HepG2 (cell line): ENCODE data around the gene FSCN2. TPM values are rescaled to one million over a fixed set of nuclear protein-coding genes. Genes with fewer than 3 reads are reported as not detected.
A peak's percentile ranks its signal among the peaks of the same experiment; 100 is the strongest.

ENCODE experiments used
- CHD2 ChIP-seq: IDR thresholded peaks from 2 replicates; pipeline ENCODE4 v1.6.1; 2011; ENCODE audit warnings: low read depth, low read length, improper control_type of control experiment
- HDAC1 ChIP-seq: sonication (generic); formaldehyde crosslinking; IDR thresholded peaks from 2 replicates; pipeline ENCODE4 v1.5.1; 2020; ENCODE audit warnings: mild to moderate bottlenecking, missing genetic modification reagents
- KAT8 ChIP-seq: IDR thresholded peaks from 2 replicates; pipeline ENCODE4 v1.6.1; 2016; ENCODE audit warnings: missing genetic modification reagents, missing compliant biosample characterization
- NR2F2 ChIP-seq: IDR thresholded peaks from 2 replicates; pipeline ENCODE4 v1.6.1; 2012; ENCODE audit warnings: low read depth, inconsistent platforms, borderline replicate concordance
- PAX8 ChIP-seq: sonication (generic); formaldehyde crosslinking; IDR thresholded peaks from 2 replicates; pipeline ENCODE4 v1.8.0; 2022; ENCODE audit warnings: mild to moderate bottlenecking, missing genetic modification reagents, borderline replicate concordance
- PHF20 ChIP-seq: sonication (generic); formaldehyde crosslinking; IDR thresholded peaks from 2 replicates; pipeline ENCODE4 v1.5.0; 2020; ENCODE audit warnings: mild to moderate bottlenecking, missing genetic modification reagents
- POLR2A ChIP-seq, 2 experiments: IDR thresholded peaks; 2 replicates each; pipeline ENCODE4 v1.6.1; 2011; ENCODE audit warnings: low read depth in 2 of 2, low read length in 2 of 2, mild to moderate bottlenecking in 1 of 2, moderate library complexity in 1 of 2; ENCODE audit not compliant: insufficient read depth in 1 of 2
- SRF ChIP-seq: IDR thresholded peaks from 2 replicates; pipeline ENCODE4 v1.6.1; 2011; ENCODE audit warnings: mild to moderate bottlenecking, low read depth, low read length, moderate library complexity
- YEATS4 ChIP-seq: sonication (generic); formaldehyde crosslinking; IDR thresholded peaks from 2 replicates; pipeline ENCODE4 v1.4.0; 2020; ENCODE audit warnings: missing genetic modification reagents, borderline replicate concordance
- ZBTB7A ChIP-seq: sonication (generic); formaldehyde crosslinking; IDR thresholded peaks from 2 replicates; pipeline ENCODE4 v1.8.0; 2022; ENCODE audit warnings: mild to moderate bottlenecking, missing genetic modification reagents
- ZC3H13 ChIP-seq: sonication (generic); formaldehyde crosslinking; IDR thresholded peaks from 2 replicates; pipeline ENCODE4 v1.8.1; 2023; ENCODE audit warnings: mild to moderate bottlenecking, missing genetic modification reagents, moderate library complexity
- ZFAT ChIP-seq: sonication (generic); formaldehyde crosslinking; conservative IDR thresholded peaks from 2 replicates; pipeline ENCODE4 v1.8.1; 2023; ENCODE audit warnings: missing genetic modification reagents, inconsistent platforms
- ZNF136 ChIP-seq: sonication (generic); formaldehyde crosslinking; IDR thresholded peaks from 2 replicates; pipeline ENCODE4 v1.8.1; 2022; ENCODE audit warnings: low read depth, mild to moderate bottlenecking, moderate library complexity, missing genetic modification reagents
- ZNF225 ChIP-seq: sonication (generic); formaldehyde crosslinking; IDR thresholded peaks from 2 replicates; pipeline ENCODE4 v1.4.0; 2020; ENCODE audit warnings: mild to moderate bottlenecking, missing genetic modification reagents
- ZNF558 ChIP-seq: sonication (generic); formaldehyde crosslinking; IDR thresholded peaks from 2 replicates; pipeline ENCODE4 v1.9.0; 2022; ENCODE audit warnings: mild to moderate bottlenecking, missing genetic modification reagents, borderline replicate concordance
- ZNF737 ChIP-seq: sonication (generic); formaldehyde crosslinking; IDR thresholded peaks from 2 replicates; pipeline ENCODE4 v1.5.0; 2020; ENCODE audit warnings: missing genetic modification reagents, mild to moderate bottlenecking, borderline replicate concordance
- polyA plus RNA-seq, 8 experiments: library from polyadenylated mRNA; depleted of rRNA in 3 of 8; stranded (reverse) in 7 of 8; unstranded in 1 of 8; fragments of >200 nt; fragmentation: Illumina TruSeq in 4 of 8; extraction: Trizol in 4 of 8; gene quantifications; 2 replicates each; pipeline versions ENCODE4 v1.2.1 to v1.2.3, GENCODE V29; 2011 to 2016; ENCODE audit warnings: low read depth in 4 of 8, missing spikeins in 1 of 8, mixed read lengths in 1 of 8; ENCODE audit not compliant: insufficient read depth in 1 of 8
- total RNA-seq, 5 experiments: library from RNA; depleted of rRNA; stranded (reverse); fragments of >200 nt; fragmentation: Illumina TruSeq; extraction: Trizol; gene quantifications; 2 replicates each; pipeline ENCODE4 v1.2.3, GENCODE V29; 2016; ENCODE audit warnings: low read depth in 1 of 5
- TF ChIP-seq, protein P1 (sequence below): IDR thresholded peaks from 2 replicates; pipeline ENCODE4 v1.6.1; 2016; ENCODE audit warnings: missing compliant biosample characterization, missing genetic modification reagents, borderline replicate concordance
- TF ChIP-seq, protein P2 (sequence below): sonication (generic); formaldehyde crosslinking; IDR thresholded peaks from 2 replicates; pipeline ENCODE4 v1.4.0; 2020; ENCODE audit warnings: mild to moderate bottlenecking, missing genetic modification reagents, borderline replicate concordance
- TF ChIP-seq, protein P3 (sequence below): sonication (generic); formaldehyde crosslinking; IDR thresholded peaks from 2 replicates; pipeline ENCODE4 v1.8.1; 2023; ENCODE audit warnings: mild to moderate bottlenecking, inconsistent platforms, moderate library complexity, missing genetic modification reagents, borderline replicate concordance
- TF ChIP-seq, protein P4 (sequence below): sonication (generic); formaldehyde crosslinking; IDR thresholded peaks from 2 replicates; pipeline ENCODE4 v1.8.1; 2023; ENCODE audit warnings: mild to moderate bottlenecking, moderate library complexity, missing genetic modification reagents
- TF ChIP-seq, protein P5 (sequence below): sonication (generic); formaldehyde crosslinking; IDR thresholded peaks from 2 replicates; pipeline ENCODE4 v1.5.0; 2020; ENCODE audit warnings: missing genetic modification reagents

The FSCN2 gene
- total and polyA plus RNA-seq, 2 of the 13 experiments (the other 11 are each of a cell fraction or from before 2014, with no cell fraction given): 0.09 TPM; not detected in 1

DNA sequence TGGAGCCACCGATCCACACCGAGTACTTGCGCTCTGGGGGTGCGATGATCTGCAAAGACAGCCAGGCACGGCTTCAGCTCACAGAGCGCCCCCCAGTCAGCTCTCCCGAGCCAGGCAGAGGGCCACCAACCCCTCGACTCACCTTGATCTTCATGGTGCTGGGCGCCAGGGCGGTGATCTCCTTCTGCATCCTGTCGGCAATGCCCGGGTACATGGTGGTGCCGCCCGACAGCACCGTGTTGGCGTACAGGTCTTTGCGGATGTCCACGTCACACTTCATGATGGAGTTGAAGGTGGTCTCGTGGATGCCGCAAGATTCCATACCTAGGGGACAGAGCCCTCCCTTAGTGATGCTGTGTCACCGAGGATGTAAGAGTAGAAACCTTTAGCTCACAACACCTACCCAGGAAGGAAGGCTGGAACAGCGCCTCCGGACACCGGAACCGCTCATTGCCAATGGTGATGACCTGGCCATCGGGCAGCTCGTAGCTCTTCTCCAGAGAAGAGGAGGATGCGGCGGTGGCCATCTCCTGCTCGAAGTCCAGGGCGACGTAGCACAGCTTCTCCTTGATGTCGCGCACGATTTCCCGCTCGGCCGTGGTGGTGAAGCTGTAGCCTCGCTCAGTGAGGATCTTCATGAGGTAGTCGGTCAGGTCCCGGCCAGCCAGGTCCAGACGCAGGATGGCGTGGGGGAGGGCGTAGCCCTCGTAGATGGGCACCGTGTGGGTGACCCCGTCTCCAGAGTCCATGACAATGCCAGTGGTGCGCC, 17.2 kb upstream of the FSCN2 start (continued):
- TF ChIP-seq, protein P1, sequence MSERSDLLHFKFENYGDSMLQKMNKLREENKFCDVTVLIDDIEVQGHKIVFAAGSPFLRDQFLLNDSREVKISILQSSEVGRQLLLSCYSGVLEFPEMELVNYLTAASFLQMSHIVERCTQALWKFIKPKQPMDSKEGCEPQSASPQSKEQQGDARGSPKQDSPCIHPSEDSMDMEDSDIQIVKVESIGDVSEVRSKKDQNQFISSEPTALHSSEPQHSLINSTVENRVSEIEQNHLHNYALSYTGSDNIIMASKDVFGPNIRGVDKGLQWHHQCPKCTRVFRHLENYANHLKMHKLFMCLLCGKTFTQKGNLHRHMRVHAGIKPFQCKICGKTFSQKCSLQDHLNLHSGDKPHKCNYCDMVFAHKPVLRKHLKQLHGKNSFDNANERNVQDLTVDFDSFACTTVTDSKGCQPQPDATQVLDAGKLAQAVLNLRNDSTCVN (CRISPR knock-in tag): no peak
- TF ChIP-seq YEATS4 (CRISPR knock-in tag): no peak
- TF ChIP-seq CHD2: no peak
- TF ChIP-seq NR2F2: no peak
- no peak for TF ChIP-seq ZBTB7A (CRISPR knock-in tag)
- no peak for TF ChIP-seq HDAC1 (CRISPR knock-in tag)
- no peak for TF ChIP-seq SRF
- TF ChIP-seq ZNF136 (CRISPR knock-in tag): no peak
- no peak for TF ChIP-seq ZFAT
- TF ChIP-seq ZC3H13: peak; percentile 76
- TF ChIP-seq ZNF737 (CRISPR knock-in tag): no peak
- TF ChIP-seq PAX8: no peak
- TF ChIP-seq PHF20: no peak
- no peak for TF ChIP-seq ZNF225 (CRISPR knock-in tag)
- TF ChIP-seq, protein P2, sequence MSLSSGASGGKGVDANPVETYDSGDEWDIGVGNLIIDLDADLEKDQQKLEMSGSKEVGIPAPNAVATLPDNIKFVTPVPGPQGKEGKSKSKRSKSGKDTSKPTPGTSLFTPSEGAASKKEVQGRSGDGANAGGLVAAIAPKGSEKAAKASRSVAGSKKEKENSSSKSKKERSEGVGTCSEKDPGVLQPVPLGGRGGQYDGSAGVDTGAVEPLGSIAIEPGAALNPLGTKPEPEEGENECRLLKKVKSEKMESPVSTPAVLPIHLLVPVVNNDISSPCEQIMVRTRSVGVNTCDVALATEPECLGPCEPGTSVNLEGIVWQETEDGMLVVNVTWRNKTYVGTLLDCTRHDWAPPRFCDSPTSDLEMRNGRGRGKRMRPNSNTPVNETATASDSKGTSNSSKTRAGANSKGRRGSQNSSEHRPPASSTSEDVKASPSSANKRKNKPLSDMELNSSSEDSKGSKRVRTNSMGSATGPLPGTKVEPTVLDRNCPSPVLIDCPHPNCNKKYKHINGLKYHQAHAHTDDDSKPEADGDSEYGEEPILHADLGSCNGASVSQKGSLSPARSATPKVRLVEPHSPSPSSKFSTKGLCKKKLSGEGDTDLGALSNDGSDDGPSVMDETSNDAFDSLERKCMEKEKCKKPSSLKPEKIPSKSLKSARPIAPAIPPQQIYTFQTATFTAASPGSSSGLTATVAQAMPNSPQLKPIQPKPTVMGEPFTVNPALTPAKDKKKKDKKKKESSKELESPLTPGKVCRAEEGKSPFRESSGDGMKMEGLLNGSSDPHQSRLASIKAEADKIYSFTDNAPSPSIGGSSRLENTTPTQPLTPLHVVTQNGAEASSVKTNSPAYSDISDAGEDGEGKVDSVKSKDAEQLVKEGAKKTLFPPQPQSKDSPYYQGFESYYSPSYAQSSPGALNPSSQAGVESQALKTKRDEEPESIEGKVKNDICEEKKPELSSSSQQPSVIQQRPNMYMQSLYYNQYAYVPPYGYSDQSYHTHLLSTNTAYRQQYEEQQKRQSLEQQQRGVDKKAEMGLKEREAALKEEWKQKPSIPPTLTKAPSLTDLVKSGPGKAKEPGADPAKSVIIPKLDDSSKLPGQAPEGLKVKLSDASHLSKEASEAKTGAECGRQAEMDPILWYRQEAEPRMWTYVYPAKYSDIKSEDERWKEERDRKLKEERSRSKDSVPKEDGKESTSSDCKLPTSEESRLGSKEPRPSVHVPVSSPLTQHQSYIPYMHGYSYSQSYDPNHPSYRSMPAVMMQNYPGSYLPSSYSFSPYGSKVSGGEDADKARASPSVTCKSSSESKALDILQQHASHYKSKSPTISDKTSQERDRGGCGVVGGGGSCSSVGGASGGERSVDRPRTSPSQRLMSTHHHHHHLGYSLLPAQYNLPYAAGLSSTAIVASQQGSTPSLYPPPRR (CRISPR knock-in tag): no peak
- 0 out of 4 replicates have a peak, but pooled peaks of 1 of the 2 experiments have one; percentile 14 for TF ChIP-seq POLR2A (IDR thresholded peaks at IDR 0.05; ENCODE audit: insufficient read depth in 1 of 2, low read depth in 2 of 2, low read length in 2 of 2)
- TF ChIP-seq, protein P3, sequence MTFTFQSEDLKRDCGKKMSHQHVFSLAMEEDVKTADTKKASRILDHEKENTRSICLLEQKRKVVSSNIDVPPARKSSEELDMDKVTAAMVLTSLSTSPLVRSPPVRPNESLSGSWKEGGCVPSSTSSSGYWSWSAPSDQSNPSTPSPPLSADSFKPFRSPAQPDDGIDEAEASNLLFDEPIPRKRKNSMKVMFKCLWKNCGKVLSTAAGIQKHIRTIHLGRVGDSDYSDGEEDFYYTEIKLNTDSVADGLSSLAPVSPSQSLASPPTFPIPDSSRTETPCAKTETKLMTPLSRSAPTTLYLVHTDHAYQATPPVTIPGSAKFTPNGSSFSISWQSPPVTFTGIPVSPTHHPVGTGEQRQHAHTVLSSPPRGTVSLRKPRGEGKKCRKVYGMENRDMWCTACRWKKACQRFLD (CRISPR knock-in tag): no peak
- TF ChIP-seq, protein P4, sequence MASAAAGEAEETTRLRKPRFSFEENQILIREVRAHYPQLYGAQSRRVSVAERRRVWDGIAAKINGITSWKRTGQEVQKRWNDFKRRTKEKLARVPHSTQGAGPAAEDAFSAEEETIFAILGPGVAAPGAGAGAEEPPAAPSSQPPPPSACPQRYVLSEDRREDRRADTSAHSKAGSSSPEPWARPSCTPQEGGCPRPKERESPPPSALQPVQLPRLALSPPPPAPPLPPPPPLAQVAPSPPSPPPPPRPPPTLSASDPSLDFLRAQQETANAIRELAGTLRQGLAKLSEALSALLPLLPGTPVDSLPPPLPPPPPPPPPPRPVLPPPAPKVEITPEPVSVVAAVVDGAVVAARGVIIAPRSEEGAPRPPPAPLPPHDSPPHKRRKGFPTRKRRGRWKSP (CRISPR knock-in tag): no peak
- no peak for TF ChIP-seq KAT8 (CRISPR knock-in tag)
- TF ChIP-seq, protein P5, sequence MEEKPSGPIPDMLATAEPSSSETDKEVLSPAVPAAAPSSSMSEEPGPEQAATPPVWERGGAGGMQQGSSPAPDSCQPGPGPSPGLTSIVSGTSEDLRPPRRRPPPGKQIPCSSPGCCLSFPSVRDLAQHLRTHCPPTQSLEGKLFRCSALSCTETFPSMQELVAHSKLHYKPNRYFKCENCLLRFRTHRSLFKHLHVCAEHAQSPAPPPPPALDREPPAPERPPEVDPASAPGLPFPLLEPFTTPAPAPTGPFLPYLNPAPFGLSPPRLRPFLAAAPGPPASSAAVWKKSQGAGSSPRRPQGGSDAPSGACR (CRISPR knock-in tag): no peak
- TF ChIP-seq ZNF558: no peak
